ELF-1 (cell line): ENCODE measurements around the gene HUWE1.
"Not testable (repeated sequence)": the region's sequence is repeated elsewhere in the genome, so short reads cannot be mapped to it uniquely, and the experiment has no call there.

Source experiments
- DNase-seq: peaks from one replicate; pipeline ENCODE4 v3.0.0-alpha.2; 2016; ENCODE audit warnings: low read depth, low spot score

HUWE1 gene

DNA sequence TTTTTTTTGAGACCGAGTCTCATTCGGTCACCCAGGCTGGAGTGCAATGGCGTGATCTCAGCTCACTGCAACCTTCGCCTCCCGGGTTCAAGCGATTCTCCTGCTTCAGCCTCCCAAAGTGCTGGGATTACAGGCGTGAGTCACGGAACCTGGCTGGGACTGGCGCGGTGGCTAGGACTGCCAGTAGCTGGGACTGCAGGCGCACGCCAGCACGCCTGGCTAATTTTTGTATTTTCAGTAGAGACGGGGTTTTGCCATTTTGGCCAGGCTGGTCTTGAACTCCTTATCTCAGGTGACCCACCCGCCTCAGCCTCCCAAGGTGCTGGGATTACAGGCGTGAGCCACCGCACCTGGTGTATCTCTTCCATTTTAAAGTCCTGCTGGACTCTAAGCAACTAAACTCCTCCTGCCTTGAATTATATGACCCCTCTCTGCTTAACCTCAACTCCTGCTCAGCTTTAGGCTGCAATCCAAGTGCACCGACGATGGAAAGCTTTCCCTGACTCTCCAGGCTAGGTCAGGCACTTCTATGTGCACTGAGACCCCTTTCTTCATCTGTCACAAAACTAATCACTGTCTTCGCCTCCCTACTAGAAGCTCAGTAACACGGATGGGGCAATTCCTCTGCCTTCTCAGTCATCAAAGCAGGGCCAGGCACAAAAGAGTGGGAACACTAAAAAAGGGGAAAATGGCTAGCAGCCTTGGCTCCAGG is 155.1 kb downstream of the HUWE1 start:
- DNase-seq = not testable (repeated sequence)

GRCh38 chrX:53526999-53527398 is 159.5 kb downstream of the HUWE1 start:
- no peak for DNase-seq

DNA sequence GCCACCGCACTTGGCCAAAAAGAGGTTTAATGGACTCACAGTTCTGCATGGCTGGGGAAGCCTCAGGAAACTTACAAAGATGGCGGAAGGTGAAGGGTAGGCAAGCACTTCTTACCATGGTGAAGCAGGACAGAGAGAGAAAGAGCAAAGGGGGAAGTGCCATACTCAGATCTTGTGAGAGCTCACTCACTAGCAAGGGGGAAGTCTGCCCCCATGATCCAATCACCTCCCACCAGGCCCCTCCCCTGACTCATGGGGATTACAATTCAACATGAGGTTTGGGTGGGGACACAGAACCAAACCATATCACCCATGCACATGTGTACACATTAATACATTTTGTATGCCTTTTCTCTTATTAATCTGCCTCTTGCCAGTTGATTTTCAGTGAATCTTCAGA is 175.2 kb downstream of the HUWE1 start:
- DNase-seq = no peak

GRCh38 chrX:53504035-53504434 is 182.5 kb downstream of the HUWE1 start:
- DNase-seq = not testable (repeated sequence)

GRCh38 chrX:53494436-53494835 is 192.1 kb downstream of the HUWE1 start:
- no peak for DNase-seq

GRCh38 chrX:53486285-53486684 is 200.2 kb downstream of the HUWE1 start:
- no peak for DNase-seq

DNA sequence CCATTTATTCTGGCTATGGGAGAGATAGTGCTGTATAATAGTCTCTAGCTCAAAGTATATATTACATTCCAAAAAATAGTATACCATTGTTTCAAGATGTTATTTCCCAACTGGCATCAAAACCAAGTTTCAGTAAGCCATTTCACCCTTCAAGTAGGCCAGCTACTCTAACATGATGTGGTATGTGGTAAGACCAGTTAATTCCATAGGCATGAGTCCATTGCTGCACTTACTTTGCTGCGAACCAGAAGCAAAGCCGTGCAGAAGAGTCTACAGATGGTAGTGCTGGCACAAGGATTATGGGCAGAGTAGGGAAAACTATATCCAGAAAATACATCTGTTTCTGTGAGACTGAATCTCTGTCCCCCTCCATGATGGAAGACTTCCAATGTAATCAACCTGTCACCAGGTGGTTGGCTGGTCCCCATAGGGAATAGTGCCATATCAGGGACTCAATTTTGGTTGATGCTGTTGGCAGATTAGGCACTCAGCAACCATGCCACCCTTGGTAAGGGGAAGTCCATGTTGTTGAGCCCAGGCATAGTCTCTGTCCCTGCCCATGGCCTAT is 202.6 kb downstream of the HUWE1 start:
- no peak for DNase-seq

DNA sequence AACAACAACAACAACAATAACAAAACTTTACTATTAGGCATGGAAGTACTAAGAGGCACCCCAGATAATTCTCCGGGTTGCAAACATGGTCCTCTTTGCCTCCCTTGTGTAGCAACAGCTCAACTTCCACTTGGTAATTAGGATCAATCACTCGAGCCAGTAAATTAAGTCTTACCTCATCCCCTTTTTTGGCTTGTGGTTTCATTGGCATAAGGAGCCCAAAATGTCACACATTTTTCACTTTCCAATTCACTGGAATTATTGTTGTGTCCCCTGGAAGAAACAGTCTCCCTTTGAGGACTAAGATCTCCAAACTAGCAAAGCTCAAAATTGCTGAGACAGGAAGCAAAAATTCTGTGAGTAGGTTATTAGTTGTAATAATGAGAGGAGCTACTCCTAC is 203.1 kb downstream of the HUWE1 start:
- no peak for DNase-seq
